SK-N-SH treated with all-trans-retinoic acid at 6 μM for 48 hours (cell line): ENCODE results near the gene SH2D3A.

Experiments
- ATAC-seq: fragments of 200-7000 bp; cut with Tn5 transposase; 3 replicates; pipeline ENCODE4 v1.9.1; 2020; ENCODE audit warnings: mild to moderate bottlenecking, moderate library complexity
- ARNTL ChIP-seq: fragments of 450-650 bp; formaldehyde crosslinking; IDR thresholded peaks from 2 replicates; pipeline ENCODE4 v1.5.0; 2020; ENCODE audit warnings: low read depth, mild to moderate bottlenecking, moderate library complexity, borderline replicate concordance
- BACH2 ChIP-seq: fragments of 250-450 bp; sonication (Bioruptor Pico); IDR thresholded peaks from 2 replicates; pipeline ENCODE4 v1.9.0; 2021; ENCODE audit warnings: mild to moderate bottlenecking, borderline replicate concordance
- CREB5 ChIP-seq: fragments of 250-450 bp; sonication (Bioruptor Pico); IDR thresholded peaks from 2 replicates; pipeline ENCODE4 v1.5.1; 2020; ENCODE audit warnings: low read depth, mild to moderate bottlenecking, moderate library complexity
- CSRNP3 ChIP-seq: fragments of 250-450 bp; sonication (Bioruptor Pico); IDR thresholded peaks from 2 replicates; pipeline ENCODE4 v1.5.1; 2021; ENCODE audit warnings: mild to moderate bottlenecking, moderate library complexity
- ESRRG ChIP-seq: fragments of 250-450 bp; sonication (Bioruptor Pico); IDR thresholded peaks from 2 replicates; pipeline ENCODE4 v1.6.1; 2021; ENCODE audit warnings: mild to moderate bottlenecking
- ISL1 ChIP-seq: fragments of 250-450 bp; sonication (Bioruptor Pico); IDR thresholded peaks from 2 replicates; pipeline ENCODE4 v2.1.2; 2022; ENCODE audit warnings: mild to moderate bottlenecking, moderate library complexity
- OSR1 ChIP-seq: fragments of 250-450 bp; sonication (Bioruptor Pico); IDR thresholded peaks from 2 replicates; pipeline ENCODE4 v1.8.0; 2022; ENCODE audit warnings: moderate library complexity, mild to moderate bottlenecking, inconsistent platforms
- PATZ1 ChIP-seq: fragments of 250-450 bp; sonication (Bioruptor Pico); IDR thresholded peaks from 2 replicates; pipeline ENCODE4 v1.8.0; 2020; ENCODE audit warnings: mild to moderate bottlenecking, moderate library complexity, borderline replicate concordance
- POU6F1 ChIP-seq: fragments of 250-450 bp; sonication (Bioruptor Pico); IDR thresholded peaks from 2 replicates; pipeline ENCODE4 v1.8.0; 2021; ENCODE audit warnings: low read depth, mild to moderate bottlenecking, moderate library complexity, borderline replicate concordance
- PPARA ChIP-seq: fragments of 250-450 bp; sonication (Bioruptor Pico); IDR thresholded peaks from 2 replicates; pipeline ENCODE4 v1.5.0; 2020; ENCODE audit warnings: mild to moderate bottlenecking, borderline replicate concordance
- SNAI2 ChIP-seq: fragments of 250-450 bp; sonication (Bioruptor Pico); IDR thresholded peaks from 2 replicates; pipeline ENCODE4 v1.5.0; 2020; ENCODE audit warnings: mild to moderate bottlenecking, moderate library complexity
- TCF4 ChIP-seq: fragments of 250-450 bp; sonication (Bioruptor Pico); IDR thresholded peaks from 2 replicates; pipeline ENCODE4 v1.8.0; 2021; ENCODE audit warnings: mild to moderate bottlenecking, moderate library complexity, borderline replicate concordance
- TOX ChIP-seq: fragments of 250-450 bp; sonication (Bioruptor Pico); IDR thresholded peaks from 2 replicates; pipeline ENCODE4 v1.8.0; 2021; ENCODE audit warnings: mild to moderate bottlenecking, moderate library complexity, borderline replicate concordance
- TSHZ2 ChIP-seq: fragments of 250-450 bp; sonication (Bioruptor Pico); IDR thresholded peaks from 2 replicates; pipeline ENCODE4 v1.5.0; 2020; ENCODE audit warnings: mild to moderate bottlenecking, moderate library complexity
- ZC3H10 ChIP-seq: fragments of 250-450 bp; sonication (Bioruptor Pico); IDR thresholded peaks from 2 replicates; pipeline ENCODE4 v1.5.1; 2021; ENCODE audit warnings: mild to moderate bottlenecking, moderate library complexity
- ZFP3 ChIP-seq: fragments of 250-450 bp; sonication (Bioruptor Pico); IDR thresholded peaks from 2 replicates; pipeline ENCODE4 v1.5.0; 2020; ENCODE audit warnings: mild to moderate bottlenecking, moderate library complexity
- ZFP30 ChIP-seq: fragments of 450-650 bp; formaldehyde crosslinking; IDR thresholded peaks from 2 replicates; pipeline ENCODE4 v1.5.0; 2022; ENCODE audit warnings: mild to moderate bottlenecking, moderate library complexity
- ZNF565 ChIP-seq: fragments of 450-650 bp; formaldehyde crosslinking; conservative IDR thresholded peaks from 2 replicates; pipeline ENCODE4 v1.5.0; 2020; ENCODE audit warnings: low read depth, mild to moderate bottlenecking, moderate library complexity
- ZNF70 ChIP-seq: fragments of 450-650 bp; formaldehyde crosslinking; IDR thresholded peaks from 2 replicates; pipeline ENCODE4 v1.5.0; 2020; ENCODE audit warnings: mild to moderate bottlenecking, moderate library complexity
- ZNF8 ChIP-seq: fragments of 450-650 bp; formaldehyde crosslinking; IDR thresholded peaks from 2 replicates; pipeline ENCODE4 v1.5.0; 2020; ENCODE audit warnings: mild to moderate bottlenecking, moderate library complexity

Gene SH2D3A

GRCh38 chr19:6712231-6712630, 55.0 kb downstream of the SH2D3A start:
- no peak for ATAC-seq
- TF ChIP-seq ISL1 (no peak), ZNF8 (CRISPR knock-in tag) (no peak), ZFP30 (CRISPR knock-in tag) (no peak), ZFP3 (CRISPR knock-in tag) (no peak), POU6F1 (CRISPR knock-in tag) (no peak), OSR1 (CRISPR knock-in tag) (no peak), ZNF70 (CRISPR knock-in tag) (no peak), ZC3H10 (CRISPR knock-in tag) (no peak), CSRNP3 (no peak), ESRRG (no peak), SNAI2 (CRISPR knock-in tag) (no peak)

GRCh38 chr19:6711605-6712004, 55.6 kb downstream of the SH2D3A start:
- TF ChIP-seq PPARA (CRISPR knock-in tag) (no peak), PATZ1 (CRISPR knock-in tag) (no peak), TSHZ2 (CRISPR knock-in tag) (no peak), ZFP3 (CRISPR knock-in tag) (no peak), BACH2 (no peak), ZC3H10 (CRISPR knock-in tag) (no peak), TCF4 (no peak), ZNF8 (CRISPR knock-in tag) (no peak), ZNF565 (no peak), CREB5 (CRISPR knock-in tag) (no peak), ARNTL (CRISPR knock-in tag) (no peak), SNAI2 (CRISPR knock-in tag) (no peak), POU6F1 (CRISPR knock-in tag) (no peak), ZFP30 (CRISPR knock-in tag) (no peak), TOX (CRISPR knock-in tag) (no peak), ZNF70 (CRISPR knock-in tag) (no peak), CSRNP3 (no peak)
- TF ChIP-seq, all 23 proteins: peak for 0
- no peak for ATAC-seq
